NCI-H187 (cell line): ENCODE measurements around the gene KCNAB2.

Source experiments
- DNase-seq, 2 experiments: peaks; one replicate each; lab custom pipeline; 2025; lab: John Stamatoyannopoulos, UW

Gene KCNAB2

DNA sequence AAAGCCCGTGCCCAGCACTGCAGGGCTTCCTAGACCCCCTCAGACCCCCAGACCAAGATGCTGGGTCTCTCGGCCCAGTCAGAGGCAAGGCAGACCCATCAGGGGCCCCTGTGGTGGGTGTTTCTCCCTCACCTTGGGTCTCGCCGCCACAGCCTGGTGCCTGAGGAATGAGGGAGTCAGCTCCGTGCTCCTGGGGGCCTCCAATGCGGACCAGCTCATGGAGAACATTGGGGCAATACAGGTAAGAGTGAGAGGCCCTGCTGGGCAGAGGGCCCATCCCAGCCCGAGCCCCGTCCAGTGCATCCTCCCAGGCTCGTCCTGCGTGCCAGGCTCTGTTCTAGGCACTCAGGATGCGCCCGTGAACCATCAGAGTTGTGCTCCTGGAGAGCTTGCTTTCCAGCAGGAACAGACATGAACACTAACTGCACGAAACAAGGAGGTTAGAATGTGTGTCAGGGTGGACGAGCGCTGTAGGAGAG is 51.5 kb downstream of the KCNAB2 start:
- no peak for DNase-seq

DNA sequence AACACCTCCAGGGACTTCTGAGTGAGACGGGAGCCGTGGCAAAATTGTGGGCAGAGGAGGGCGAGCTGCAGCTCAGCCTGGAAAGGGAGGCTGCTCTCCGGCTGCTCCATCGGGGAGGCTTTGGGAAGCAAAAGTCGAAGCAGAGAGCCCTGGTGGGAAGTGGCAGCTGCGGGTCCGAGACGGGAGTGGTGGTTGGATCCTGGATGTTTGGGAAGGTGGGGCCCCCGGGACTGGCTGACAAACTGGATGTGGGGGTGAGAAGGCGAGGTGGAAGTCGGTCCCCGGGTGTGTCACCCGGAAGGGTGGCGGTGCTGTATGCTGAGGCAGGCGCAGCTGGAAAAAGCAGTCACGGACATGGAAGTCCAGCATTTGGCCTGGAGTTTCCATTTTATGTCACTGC is 52.1 kb downstream of the KCNAB2 start:
- no peak for DNase-seq

DNA sequence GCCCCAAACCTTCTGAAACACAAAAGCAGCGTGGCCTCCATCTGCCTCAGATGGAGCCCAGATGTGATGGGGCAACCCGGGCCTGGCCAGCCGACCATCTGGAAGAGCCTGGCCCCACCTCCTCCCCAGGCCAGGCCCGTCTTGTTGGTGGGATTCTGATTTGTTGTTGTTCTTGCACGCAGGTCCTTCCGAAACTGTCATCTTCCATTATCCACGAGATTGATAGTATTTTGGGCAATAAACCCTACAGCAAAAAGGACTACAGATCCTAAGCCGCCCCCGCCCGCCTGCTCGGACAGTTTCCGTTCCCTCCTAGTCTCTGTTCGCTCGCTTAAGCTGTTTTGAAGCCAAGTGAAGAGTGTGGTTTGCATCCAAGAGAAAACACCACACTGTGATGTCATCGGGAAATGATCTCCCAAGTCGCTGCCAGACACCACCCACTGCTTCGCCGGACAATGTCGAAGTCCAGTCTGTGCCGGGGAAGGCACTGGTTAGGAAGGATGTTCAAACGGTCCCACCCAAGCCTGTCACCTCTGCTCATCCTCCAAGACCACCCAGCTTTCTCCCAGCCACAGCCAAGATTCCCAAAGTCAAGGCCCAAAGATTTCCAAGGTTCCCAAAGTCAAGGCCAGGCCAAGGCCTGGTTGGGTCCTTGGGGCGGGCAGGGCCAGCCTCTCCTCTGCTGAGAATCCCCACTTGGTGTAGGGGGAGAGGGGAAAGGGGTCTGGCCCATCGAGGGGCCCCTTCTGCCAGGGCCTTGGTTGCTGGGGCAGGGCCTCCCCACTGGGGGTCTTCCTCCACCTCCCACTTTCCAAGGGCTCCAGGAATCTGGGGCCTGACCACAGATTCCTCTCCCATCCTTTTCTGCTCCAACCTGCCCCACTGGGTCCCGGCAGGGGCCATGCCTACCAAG is 52.9 kb downstream of the KCNAB2 start:
- no peak for DNase-seq

DNA sequence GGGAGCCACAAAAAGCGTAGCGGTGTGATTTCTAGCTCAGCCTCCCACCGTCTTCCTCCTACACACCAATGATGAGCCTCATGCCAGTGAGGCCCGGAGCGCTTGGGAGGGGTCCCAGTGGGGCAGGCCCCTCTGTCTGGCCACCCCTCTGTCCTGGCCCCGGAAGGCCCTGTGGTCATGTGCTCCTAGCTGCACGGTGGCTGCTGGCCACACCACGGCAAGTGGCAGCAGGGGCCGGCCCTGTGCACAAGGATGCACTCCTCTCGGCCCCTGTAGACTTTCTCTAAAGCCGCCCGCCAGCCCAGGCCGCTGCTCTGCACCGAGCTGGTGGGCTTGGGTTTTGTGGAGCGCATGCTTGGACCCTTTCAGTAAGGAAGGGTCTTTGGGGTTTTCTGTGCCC is 53.6 kb downstream of the KCNAB2 start:
- no peak for DNase-seq

DNA sequence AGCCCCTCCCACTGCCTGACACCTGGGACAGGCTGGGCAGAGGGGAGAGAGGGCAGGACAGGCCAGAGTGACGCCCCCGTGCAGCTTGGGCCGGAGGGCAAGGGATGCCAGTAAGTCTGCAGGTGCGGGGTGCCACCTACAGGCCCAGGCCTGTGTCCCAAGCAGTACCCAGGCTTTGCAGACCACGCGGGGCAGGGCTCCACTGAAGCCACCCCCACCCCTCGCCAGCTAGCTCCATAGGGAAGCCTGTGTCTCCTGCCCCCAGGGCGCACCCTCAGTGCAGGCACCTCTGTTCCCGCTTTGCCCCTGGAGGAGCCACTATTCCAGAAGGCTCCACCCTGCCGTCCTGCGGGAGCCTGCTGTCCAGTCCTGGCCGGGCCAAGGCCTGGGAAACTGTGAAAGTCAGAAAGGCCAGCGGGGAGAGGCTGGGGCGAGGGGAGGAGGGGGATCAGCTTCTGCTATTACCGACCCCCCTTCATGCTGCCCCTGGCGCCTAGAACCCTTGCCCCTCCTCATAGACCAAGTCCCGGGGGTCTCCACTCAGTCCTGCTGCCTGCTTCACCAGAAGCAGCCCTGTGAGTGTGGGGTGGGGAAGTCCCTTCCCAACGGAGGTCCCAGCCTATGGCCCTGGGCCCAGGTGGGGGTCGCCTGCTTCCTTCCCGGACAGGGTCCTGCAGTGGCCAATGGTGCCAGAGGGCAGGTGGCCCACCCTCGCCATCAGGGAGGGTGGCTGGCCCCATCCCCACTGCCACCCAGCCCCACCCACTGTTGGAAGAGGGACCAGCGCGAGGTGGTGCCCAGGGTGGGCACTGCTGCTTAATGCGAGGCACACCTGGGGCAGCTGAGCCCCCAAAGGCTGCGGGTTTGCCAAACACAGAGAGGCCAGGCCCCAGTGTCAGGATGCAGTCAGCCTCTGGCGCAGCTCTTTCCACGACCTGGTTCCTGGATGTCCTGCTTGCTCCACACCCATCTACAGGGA is 54.4 kb downstream of the KCNAB2 start:
- DNase-seq = no peak

DNA sequence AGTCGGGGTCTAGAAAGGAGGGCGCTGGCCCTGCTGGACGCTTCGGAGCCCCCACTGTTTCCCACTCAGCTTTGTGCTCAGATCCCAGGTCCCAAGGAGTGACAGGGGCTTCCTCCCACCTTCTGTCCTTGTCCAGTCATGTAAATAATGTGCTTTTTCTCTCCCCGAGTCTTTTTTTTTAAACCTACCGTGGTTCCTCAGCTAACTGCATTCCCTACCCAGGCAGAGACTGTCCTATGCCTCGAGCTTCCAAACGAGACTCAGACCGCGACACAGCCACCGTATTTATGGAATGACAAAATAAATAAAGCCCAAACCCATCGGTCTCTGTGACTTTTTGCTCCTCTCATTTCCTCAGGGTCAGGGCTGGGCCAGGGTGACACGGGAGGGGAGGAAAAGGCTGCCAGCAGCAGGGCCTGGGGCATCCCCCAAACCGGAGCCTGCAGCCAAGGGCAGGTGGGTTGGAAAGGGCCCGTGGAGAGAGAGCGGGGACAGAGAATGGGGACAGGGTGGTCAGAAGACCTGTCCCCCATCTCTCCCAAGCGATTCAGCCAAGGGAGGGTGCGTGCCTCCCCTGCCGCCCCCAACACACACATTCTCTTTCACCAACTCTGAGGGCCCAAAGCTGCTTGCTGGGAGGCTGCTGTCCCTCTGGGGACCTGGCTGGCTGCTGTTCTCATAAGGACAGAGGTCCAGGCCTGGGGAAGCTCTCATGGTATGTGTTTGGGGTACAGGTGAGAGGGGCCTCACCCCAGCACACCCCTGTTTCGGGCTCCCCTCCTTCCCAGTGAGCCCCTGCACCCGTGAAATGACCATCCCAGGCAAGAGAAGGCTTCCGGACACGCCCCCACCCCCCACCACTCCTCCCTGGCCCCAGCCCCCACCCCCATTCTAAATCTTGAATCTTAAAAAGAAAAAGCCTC is 55.4 kb downstream of the KCNAB2 start:
- DNase-seq = no peak

DNA sequence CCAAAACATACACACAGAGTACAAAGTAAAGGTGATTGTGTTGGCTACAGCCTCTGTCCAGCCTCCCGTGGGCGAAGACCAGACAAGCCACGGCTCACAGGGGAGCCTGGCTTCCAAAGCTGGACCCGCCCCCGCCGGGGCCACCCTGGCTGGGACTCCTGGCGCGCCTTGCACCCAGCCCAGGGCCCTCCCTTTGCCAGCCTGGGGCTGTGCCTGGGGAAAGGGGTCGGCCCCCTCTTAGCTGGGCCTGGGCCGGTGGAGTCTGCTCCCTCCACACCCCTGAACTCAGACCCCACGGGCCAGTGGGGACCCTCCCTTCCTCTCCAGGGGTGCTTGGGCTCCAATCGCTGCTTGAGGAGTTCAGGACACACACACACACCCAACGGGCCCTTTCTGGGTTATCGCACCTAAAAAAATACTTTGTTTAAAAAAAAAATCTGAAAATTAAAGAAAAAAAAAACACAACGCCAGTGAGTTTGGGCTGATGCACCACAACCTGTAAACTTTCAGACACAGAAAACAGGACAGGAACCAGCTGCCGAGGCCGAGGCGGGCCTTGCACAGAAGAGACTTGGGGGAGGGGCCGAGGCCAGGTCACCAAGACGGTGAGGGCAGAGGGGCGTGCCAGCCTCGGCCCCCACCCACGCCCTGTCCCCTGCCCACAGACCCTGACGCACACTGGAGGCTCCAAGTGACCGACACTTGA is 56.3 kb downstream of the KCNAB2 start:
- no peak for DNase-seq

DNA sequence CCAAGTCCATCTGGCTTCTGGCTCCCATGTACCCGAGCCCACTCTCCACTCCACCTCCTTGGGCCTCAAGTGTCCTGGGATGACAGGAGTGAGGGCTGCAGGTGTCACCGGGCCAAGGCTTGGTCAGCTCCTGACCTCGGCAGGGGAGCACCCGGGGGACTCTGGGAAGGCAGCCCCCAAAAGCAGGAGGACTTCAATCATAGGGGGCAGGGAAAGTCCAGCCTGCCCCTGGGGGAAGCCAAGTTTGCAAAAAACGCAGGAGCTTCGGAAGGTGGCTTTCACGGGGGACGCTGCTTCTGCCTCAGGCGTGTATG is 56.8 kb downstream of the KCNAB2 start:
- no peak for DNase-seq

DNA sequence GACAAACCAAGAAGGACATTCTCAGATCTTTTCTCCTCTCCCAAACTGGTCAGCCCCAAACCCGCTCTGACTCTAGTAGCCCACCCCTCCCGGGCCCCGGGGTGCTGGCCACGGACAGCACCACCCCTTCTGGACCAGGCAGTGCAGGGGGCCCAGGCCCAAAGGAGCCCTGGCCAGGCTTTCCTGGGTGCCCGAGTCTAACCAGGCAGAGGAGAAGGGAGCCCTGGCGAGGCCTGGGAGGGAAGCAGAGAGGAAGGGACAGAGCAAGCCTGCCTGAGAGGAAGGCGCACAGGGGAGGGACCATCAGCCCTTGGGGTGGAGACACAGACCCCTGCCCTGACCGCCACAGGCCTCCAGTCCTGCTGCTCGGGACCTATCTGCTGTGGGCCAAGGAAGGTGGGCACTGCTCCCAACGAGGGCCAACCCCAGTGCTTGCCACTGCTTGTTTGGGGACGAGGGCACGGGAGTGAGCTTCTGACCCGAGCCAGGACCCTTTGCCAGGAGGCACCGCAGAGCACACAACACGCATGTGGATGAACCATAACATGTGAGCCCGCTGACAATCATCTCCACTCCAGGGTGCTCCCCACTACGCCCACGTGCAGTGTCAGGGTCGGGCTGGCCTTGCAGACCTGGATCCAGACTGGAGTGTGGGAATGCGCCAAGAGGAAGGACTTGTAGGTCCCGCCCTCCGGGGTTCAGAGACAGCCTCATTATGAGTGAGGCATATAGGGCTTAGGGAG is 57.6 kb downstream of the KCNAB2 start:
- no peak for DNase-seq

DNA sequence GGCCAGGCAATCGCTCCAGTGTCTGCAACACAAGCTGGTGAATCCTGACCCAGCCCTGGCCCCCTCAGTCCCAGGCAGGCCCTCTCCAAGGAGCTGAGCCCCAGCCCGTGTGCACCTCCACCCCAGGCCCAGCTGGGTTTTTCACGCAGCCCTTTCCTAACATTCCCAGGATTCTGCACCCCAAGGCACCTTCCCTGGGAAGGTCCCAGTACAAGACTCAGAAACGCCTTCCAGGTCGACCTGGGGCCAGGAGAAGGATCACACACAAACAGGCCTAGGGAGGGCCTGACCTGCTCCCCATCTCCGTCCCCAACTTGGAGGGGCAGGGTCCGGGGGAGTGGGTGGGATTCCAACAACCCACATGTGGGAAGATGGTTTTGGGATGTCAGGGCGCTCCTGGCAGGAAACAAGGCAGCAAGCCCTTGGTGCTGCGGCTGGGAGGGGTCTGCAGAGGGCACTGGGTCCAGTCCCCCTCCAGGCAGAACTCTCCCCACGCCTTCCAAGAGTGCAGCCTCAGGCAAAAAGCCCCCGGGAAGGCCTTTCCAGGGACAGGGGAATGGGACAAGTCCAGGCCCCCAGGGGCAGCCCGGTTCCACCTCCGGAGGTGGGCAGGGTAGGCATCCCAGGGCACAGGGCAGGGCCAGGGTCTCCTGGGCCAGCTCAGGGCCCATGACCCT is 58.3 kb downstream of the KCNAB2 start:
- DNase-seq = no peak

DNA sequence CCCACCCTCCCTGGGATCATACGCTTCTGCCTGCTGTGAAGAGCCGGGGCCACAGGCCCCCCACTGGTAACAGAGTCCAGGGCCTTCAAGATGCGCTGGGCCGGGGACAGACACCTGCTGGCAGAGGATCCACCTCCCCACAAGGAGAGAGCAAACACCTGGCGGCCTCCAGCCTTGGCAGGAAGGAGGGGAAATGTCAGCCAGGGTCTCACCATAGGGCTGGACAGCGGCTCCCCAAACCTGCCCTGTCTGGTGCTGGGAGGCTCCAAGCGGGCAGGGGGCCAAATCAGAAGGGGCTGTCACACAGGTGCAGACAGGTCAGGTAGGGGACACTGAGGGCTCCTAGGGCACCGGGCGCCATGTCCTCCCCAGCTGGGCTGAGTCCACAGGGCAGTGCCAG is 58.9 kb downstream of the KCNAB2 start:
- no peak for DNase-seq

DNA sequence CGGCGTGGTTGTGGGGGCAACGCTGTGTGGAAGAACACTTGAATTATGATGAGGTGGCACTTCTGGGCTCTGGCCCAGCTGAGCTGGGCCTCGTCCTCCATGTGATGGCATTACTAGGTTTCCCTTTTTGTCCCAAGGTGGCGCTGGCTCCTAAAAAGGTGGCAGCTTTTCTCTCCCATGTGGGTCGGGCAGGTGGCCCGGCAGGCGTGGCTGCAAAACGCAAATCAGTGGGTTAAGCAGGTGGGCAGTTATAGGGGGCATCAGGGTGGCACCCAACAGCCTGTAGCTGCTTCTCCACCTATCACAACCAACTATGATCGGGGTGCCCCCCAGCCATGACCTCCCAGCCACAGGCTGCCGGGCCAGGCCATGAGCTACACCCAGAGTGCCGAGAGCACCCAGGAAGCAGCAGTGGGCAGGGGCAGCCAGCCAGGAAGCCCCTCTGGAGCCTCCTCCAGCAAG is 59.6 kb downstream of the KCNAB2 start:
- DNase-seq = no peak

DNA sequence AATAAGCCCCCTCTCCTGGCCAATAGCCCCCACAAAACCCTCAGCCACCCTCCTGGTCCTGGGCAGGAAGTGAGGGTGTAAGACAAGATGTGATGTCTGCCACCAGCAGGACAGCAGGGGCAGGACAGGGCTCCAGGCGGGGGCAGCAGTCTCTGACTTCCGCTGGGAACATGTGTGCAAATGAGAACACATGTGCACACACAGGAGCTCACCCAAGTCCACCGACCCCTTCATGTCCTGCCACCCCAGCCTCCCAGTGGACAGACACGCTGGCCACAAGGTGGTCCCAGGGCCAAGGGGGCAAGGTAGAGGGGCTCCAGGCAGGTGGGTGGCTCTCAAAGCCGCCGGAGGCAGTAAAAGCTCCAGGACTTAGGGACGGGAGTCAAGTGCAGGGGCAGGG is 60.1 kb downstream of the KCNAB2 start:
- no peak for DNase-seq

DNA sequence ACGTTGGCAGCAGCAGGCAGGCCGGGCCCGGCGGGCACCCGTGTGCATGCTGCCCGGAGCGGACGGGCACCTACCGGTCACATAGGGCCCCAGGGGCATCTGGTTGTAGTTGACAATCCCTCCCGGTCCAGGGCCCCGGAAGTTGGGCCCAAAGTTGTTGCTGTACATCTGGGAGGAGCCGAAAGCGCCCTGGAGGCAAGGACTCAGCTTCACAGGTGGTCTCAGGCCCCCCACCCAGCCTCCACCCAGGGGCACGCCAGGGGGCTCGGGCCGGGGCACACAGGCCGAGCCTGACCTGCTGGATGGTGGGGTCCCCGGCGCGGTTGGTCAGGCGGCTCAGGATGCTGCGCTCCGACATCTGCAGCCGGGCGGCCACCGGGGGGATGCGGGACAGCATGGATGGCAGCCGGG is 60.6 kb downstream of the KCNAB2 start:
- DNase-seq = no peak

DNA sequence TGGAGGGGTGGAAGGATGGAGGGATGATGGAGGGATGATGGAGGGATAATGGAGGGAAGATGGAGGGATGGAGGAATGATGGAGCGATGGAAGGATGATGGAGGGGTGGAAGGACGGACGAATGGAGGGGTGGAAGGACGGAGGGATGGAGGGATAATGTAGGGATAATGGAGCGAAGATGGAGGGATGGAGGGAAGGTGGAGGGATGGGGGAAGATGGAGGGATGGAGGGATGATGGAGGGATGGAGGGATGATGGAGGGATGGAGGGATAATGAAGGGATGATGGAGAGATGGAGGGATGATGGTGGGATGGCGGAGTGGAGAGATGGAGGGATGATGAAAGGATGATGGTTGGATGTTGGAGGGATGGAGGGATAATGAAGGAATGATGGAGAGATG is 61.3 kb downstream of the KCNAB2 start:
- no peak for DNase-seq

DNA sequence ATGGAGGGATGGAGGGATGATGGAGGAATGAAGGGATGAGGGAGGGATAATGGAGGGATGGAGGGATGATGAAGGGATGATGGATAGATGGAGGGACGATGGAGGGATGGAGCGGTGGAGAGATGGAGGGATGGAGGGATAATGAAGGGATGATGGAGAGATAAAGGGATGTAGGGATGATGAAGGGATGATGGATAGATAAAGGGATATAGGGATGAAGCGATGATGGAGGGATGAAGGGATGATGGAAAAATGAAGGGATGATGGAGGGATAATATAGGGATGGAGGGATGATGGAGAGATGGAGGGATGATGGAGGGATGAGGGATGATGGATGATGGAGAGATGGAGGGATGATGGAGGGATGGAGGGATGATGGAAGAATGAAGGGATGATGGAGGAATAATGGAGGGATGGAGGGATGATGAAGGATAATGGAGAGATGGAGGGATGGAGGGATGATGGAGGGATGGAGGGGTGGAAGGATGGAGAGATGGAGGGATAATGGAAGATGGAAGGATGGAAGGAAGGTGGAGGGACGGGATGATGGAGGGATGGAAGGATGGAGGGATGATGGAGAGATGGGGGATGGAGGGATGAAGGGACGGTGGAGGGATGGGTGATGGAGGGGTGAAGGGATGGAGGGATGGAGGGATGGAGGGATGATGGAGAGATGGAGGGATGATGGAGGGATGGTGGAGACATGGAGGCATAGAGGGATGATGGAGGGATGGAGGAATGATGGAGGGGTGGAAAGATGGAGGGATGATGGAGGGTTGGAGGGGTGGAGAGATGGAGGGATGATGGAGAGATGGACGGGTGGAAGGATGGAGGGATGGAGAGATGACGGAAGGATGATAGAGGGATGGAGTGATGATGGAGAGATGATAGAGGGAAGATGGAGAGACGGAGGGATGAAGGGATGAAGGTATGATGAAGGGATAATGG is 62.0 kb downstream of the KCNAB2 start:
- DNase-seq = no peak

DNA sequence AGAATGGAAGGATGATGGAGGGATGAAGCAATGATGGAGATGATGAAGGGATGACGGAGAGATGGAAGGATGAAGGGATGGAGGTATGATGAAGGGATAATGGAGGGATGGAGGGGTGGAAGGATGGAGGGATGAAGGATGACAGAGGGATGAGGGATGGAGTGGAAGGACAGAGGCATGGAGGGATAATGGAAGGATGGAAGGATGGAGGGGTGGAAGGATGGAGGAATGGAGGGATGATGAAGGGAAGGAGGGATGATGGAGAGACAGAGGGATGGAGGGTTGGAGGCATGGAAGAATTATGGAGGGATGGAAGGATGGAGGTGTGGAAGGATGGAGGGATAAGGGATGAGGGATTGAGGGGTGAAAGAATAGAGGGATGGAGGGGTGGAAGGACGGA is 62.8 kb downstream of the KCNAB2 start:
- no peak for DNase-seq

DNA sequence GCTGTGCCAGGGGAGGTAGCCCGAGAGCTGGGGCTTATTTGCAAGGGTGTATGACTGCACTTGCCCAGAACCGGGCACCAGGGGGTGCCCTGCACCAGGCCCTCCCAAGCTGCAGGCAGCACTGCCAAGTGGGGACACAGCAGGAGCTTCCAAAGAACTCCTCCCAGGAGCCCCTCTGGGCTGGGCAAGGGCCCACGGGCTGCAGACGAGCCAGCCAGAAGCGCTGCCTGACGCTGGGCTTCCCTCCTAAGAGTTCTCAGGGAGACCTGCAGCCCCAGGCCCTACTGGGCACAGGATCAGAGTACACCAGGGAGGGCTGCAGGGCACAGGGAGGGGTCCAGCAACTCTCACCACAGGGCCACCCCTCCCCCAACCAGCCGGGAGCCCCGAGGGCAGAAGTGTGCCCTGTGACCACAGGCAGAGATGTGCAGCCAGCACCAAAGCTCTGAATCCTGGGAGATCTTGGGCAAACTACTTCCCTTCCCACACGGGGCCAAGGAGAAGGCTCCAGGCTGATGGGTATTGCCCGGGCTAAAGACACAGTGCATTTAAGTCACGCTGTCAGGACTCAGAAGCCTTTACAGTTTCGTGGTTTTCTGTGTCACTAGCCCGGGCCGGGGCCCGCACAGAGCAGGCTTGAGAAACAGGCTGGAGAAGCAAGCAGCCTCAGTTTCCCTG is 63.4 kb downstream of the KCNAB2 start:
- peak; percentile 10 to 27 for DNase-seq
